Heart left ventricle (tissue), 13 donors: ENCODE measurements around the gene DHFR2.

ENCODE experiments used
- POLR2A ChIP-seq, 2 donors: fragments of 450-650 bp; IDR thresholded peaks; one replicate each; pipeline ENCODE4 v1.6.1; 2017; ENCODE audit warnings: antibody characterized with exemption in 2 of 2, mild to moderate bottlenecking in 2 of 2, moderate library complexity in 2 of 2
- TF ChIP-seq, protein P1 (sequence below), 12 donors: fragments of 200-600 bp; sonication (generic) in 4 of 12; IDR thresholded peaks; one replicate each; pipeline versions ENCODE4 v1.5.0 to v1.8.0; 2018 to 2022; ENCODE audit warnings: antibody characterized with exemption in 12 of 12, mild to moderate bottlenecking in 5 of 12
- donor health status: ischemic (EF 13 %, LVEDD 7.1; RV severe dilation, severe dysfunction).
- donor health status: DM: no; HTN: yes; CAD: no.
- donor health status: DM: no; HTN: no; CAD: no.
- donor health status: ischemic (EF 25% LVEDD 6.9; RV normal size, moderate dysfunction).
- donor health status: ischemic (EF 25% LVEDD 5.7; RV mildly dilated, moderate dysfunction).
- donor health status: ischemic (EF 35%, LVEDD 5.7; RV mildly dilated, moderate dysfunction).
- donor health status: nonischemic (EF 11% LVEDD 7.7; RV severe dilation, severe dysfunction).
- donor health status: DM: yes; HTN: yes; CAD: no.
- donor health status: PGD.
- donor health status: ischemic (EF 29% LVEDD 5.4; RV normal size, mild dysfunction).
- donor health status: nonischemic (EF 23%, LVEDD 6.1; RV moderate dilation, normal function).

DNA sequence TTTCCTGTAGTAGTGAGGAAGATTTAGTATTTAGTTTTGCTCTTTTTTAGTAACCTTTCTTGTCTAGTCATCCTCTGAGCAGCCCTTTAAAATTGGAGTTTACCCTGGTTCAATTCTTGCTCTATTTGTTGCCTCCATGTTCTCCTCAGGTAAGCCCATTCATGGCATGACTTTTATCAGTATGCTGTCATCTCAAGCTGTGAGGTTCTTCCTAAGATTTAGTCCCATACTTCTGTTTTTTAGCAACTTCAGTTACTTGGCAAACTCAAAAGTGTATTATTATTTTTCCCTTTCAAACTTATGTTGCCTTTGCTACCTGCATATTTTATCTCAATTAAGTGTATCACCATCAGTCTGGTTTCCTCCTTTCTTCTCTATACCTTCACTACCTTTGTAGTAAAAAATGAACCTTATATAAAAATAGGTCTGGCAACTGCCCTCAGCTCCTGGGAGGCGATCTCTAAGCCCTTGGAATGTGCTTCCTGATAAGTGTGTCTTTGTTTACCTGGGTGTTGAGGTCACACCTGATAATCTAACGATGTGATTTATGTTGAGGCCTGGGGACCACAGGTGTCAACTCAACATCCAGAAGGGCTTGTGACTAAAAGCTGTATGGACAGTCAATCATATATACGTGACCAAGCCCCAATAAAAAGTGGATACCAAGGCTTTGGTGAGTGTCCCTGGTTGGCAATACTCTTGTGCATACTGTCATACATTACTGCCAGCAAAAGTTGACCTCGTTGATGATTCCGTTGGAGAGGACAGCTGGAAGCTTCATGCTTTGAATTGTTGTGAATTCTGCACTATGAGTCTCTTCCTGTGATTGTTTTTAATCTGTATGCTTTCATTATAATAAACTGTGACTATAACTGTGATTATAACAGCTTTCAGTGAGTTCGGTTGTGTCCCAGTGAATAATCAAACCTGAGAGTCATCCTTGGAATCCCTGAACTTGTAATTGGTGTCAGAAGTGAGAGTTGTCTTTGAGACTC is 4.1 kb upstream of the DHFR2 start:
- TF ChIP-seq, protein P1, sequence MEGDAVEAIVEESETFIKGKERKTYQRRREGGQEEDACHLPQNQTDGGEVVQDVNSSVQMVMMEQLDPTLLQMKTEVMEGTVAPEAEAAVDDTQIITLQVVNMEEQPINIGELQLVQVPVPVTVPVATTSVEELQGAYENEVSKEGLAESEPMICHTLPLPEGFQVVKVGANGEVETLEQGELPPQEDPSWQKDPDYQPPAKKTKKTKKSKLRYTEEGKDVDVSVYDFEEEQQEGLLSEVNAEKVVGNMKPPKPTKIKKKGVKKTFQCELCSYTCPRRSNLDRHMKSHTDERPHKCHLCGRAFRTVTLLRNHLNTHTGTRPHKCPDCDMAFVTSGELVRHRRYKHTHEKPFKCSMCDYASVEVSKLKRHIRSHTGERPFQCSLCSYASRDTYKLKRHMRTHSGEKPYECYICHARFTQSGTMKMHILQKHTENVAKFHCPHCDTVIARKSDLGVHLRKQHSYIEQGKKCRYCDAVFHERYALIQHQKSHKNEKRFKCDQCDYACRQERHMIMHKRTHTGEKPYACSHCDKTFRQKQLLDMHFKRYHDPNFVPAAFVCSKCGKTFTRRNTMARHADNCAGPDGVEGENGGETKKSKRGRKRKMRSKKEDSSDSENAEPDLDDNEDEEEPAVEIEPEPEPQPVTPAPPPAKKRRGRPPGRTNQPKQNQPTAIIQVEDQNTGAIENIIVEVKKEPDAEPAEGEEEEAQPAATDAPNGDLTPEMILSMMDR (IDR thresholded peaks at IDR 0.05): no peak
- TF ChIP-seq POLR2A (IDR thresholded peaks at IDR 0.05): no peak
